HepG2 (cell line): ENCODE results near the gene SPATA25. TPM values are rescaled to one million over a fixed set of nuclear protein-coding genes. Genes with fewer than 3 reads are reported as not detected.

Experiments used
- ZNF607 ChIP-seq: sonication (generic); formaldehyde crosslinking; IDR thresholded peaks from 2 replicates; pipeline ENCODE4 v1.5.1; 2020; ENCODE audit warnings: missing genetic modification reagents, mild to moderate bottlenecking, borderline replicate concordance
- ZNF775 ChIP-seq: sonication (generic); formaldehyde crosslinking; IDR thresholded peaks from 2 replicates; pipeline ENCODE4 v1.4.0; 2020; ENCODE audit warnings: missing genetic modification reagents, mild to moderate bottlenecking, moderate library complexity, borderline replicate concordance
- polyA plus RNA-seq, 8 experiments: library from polyadenylated mRNA; depleted of rRNA in 3 of 8; stranded (reverse) in 7 of 8; unstranded in 1 of 8; fragments of >200 nt; fragmentation: Illumina TruSeq in 4 of 8; extraction: Trizol in 4 of 8; gene quantifications; 2 replicates each; pipeline versions ENCODE4 v1.2.1 to v1.2.3, GENCODE V29; 2011 to 2016; ENCODE audit warnings: low read depth in 4 of 8, missing spikeins in 1 of 8, mixed read lengths in 1 of 8; ENCODE audit not compliant: insufficient read depth in 1 of 8
- total RNA-seq, 5 experiments: library from RNA; depleted of rRNA; stranded (reverse); fragments of >200 nt; fragmentation: Illumina TruSeq; extraction: Trizol; gene quantifications; 2 replicates each; pipeline ENCODE4 v1.2.3, GENCODE V29; 2016; ENCODE audit warnings: low read depth in 1 of 5
- TF ChIP-seq, protein P1 (sequence below): sonication (generic); formaldehyde crosslinking; IDR thresholded peaks from 2 replicates; pipeline ENCODE4 v1.9.0; 2021; ENCODE audit warnings: mild to moderate bottlenecking, missing genetic modification reagents

The SPATA25 gene
- total and polyA plus RNA-seq, 2 of the 13 experiments (the other 11 are each of a cell fraction or from before 2014, with no cell fraction given) = 4.8 to 7.6 TPM

DNA sequence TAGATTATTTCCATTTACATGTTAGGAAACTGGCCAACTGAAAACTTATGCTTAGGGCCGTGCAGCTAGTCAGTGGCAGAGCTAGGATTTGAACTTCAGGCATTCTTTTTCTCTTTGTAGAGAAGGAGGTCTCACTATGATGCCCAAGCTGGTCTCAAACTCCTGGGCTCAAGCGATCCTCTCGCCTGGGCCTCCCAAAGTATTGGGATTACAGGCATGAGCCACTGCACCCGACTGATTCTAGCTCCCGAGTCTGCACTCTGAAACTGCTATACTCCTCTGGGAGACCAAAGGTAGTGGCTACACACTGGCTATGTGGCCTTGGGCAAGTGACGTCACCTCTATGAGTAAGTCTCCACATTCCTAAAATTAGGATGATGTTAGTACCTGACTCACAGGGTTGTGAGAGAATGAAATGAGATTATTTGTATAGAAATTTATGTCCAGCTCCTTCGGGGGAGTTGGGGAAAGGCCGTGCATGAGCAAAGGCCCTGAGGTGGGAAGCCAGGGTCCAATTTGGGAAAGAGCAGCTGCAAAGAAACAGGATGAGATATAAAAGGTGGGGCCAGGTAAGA is 18.2 kb upstream of the SPATA25 start (continued):
- TF ChIP-seq, protein P1, sequence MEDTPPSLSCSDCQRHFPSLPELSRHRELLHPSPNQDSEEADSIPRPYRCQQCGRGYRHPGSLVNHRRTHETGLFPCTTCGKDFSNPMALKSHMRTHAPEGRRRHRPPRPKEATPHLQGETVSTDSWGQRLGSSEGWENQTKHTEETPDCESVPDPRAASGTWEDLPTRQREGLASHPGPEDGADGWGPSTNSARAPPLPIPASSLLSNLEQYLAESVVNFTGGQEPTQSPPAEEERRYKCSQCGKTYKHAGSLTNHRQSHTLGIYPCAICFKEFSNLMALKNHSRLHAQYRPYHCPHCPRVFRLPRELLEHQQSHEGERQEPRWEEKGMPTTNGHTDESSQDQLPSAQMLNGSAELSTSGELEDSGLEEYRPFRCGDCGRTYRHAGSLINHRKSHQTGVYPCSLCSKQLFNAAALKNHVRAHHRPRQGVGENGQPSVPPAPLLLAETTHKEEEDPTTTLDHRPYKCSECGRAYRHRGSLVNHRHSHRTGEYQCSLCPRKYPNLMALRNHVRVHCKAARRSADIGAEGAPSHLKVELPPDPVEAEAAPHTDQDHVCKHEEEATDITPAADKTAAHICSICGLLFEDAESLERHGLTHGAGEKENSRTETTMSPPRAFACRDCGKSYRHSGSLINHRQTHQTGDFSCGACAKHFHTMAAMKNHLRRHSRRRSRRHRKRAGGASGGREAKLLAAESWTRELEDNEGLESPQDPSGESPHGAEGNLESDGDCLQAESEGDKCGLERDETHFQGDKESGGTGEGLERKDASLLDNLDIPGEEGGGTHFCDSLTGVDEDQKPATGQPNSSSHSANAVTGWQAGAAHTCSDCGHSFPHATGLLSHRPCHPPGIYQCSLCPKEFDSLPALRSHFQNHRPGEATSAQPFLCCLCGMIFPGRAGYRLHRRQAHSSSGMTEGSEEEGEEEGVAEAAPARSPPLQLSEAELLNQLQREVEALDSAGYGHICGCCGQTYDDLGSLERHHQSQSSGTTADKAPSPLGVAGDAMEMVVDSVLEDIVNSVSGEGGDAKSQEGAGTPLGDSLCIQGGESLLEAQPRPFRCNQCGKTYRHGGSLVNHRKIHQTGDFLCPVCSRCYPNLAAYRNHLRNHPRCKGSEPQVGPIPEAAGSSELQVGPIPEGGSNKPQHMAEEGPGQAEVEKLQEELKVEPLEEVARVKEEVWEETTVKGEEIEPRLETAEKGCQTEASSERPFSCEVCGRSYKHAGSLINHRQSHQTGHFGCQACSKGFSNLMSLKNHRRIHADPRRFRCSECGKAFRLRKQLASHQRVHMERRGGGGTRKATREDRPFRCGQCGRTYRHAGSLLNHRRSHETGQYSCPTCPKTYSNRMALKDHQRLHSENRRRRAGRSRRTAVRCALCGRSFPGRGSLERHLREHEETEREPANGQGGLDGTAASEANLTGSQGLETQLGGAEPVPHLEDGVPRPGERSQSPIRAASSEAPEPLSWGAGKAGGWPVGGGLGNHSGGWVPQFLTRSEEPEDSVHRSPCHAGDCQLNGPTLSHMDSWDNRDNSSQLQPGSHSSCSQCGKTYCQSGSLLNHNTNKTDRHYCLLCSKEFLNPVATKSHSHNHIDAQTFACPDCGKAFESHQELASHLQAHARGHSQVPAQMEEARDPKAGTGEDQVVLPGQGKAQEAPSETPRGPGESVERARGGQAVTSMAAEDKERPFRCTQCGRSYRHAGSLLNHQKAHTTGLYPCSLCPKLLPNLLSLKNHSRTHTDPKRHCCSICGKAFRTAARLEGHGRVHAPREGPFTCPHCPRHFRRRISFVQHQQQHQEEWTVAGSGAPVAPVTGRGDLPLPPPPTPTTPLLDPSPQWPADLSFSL = no peak
- TF ChIP-seq ZNF607 (0 out of 2 replicates have a peak, but pooled peaks have one; percentile 9), ZNF775 (CRISPR knock-in tag) (no peak)
